ENCODE data around the gene ZIC1. TPM values are rescaled to one million over a fixed set of nuclear protein-coding genes. Genes with fewer than 3 reads are reported as not detected.

ZIC1 gene
- total and polyA plus RNA-seq, 9 of the 15 experiments (the other 6 are each of a cell fraction or from before 2014, with no cell fraction given) = 0.21 to 0.42 TPM; not detected in 7

DNA sequence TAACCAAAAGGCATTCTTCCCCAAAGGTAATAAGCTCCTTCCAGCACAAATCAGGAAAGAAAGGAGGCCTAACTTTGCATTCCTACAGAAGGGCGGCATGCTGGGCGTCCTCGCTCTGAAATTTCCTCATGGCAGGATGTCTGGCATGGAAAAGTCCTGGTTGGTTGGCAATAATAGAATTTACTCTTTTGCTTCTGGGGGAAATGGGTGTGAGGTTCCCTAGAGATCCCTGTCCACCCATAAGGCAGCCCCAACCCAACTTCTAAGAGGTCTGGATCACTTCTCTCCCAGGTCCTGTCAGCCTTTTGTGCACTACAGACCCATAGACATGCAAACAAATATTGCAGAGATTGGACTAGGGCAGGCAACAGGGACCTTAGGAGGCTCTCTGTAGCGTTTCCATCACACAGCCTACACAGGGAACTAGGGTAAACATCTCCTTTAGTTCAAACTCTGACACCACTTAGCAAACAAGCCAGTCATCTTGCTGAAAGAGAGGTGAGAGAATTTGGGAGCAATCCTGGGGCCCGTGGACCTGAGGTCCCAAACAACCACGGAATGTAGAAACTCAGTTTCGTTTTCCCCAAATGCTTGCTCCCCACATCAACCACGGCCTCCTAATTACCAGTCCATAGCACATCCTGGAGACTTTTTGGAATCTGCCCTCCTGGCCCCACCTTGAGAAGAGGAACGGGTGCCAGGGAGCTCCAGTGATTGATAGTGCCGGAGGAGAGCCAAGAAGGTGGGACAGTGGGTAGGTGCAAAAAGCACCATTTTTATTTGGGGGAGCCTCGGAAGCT is 5.0 kb upstream of the ZIC1 start (continued):
- TF ChIP-seq, protein P1, sequence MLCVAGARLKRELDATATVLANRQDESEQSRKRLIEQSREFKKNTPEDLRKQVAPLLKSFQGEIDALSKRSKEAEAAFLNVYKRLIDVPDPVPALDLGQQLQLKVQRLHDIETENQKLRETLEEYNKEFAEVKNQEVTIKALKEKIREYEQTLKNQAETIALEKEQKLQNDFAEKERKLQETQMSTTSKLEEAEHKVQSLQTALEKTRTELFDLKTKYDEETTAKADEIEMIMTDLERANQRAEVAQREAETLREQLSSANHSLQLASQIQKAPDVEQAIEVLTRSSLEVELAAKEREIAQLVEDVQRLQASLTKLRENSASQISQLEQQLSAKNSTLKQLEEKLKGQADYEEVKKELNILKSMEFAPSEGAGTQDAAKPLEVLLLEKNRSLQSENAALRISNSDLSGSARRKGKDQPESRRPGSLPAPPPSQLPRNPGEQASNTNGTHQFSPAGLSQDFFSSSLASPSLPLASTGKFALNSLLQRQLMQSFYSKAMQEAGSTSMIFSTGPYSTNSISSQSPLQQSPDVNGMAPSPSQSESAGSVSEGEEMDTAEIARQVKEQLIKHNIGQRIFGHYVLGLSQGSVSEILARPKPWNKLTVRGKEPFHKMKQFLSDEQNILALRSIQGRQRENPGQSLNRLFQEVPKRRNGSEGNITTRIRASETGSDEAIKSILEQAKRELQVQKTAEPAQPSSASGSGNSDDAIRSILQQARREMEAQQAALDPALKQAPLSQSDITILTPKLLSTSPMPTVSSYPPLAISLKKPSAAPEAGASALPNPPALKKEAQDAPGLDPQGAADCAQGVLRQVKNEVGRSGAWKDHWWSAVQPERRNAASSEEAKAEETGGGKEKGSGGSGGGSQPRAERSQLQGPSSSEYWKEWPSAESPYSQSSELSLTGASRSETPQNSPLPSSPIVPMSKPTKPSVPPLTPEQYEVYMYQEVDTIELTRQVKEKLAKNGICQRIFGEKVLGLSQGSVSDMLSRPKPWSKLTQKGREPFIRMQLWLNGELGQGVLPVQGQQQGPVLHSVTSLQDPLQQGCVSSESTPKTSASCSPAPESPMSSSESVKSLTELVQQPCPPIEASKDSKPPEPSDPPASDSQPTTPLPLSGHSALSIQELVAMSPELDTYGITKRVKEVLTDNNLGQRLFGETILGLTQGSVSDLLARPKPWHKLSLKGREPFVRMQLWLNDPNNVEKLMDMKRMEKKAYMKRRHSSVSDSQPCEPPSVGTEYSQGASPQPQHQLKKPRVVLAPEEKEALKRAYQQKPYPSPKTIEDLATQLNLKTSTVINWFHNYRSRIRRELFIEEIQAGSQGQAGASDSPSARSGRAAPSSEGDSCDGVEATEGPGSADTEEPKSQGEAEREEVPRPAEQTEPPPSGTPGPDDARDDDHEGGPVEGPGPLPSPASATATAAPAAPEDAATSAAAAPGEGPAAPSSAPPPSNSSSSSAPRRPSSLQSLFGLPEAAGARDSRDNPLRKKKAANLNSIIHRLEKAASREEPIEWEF (CRISPR knock-in tag; IDR thresholded peaks at IDR 0.05) = no peak
- TF ChIP-seq PCBP2 (IDR thresholded peaks at IDR 0.05; ENCODE audit: low read depth, low read length, poor library complexity, severe bottlenecking) (no peak), LARP7 (IDR thresholded peaks at IDR 0.05) (no peak), HNRNPH1 (optimal IDR thresholded peaks at IDR 0.05; ENCODE audit: low read depth, low read length) (no peak)
